Left forelimb (tissue), 1 donor: Measurements from ENCODE around the gene CDC42EP2.

ENCODE experiments used
- DNase-seq: peaks from one replicate; pipeline ENCODE4 v3.0.0-alpha.2; 2018; ENCODE audit warnings: low spot score

CDC42EP2 gene

DNA sequence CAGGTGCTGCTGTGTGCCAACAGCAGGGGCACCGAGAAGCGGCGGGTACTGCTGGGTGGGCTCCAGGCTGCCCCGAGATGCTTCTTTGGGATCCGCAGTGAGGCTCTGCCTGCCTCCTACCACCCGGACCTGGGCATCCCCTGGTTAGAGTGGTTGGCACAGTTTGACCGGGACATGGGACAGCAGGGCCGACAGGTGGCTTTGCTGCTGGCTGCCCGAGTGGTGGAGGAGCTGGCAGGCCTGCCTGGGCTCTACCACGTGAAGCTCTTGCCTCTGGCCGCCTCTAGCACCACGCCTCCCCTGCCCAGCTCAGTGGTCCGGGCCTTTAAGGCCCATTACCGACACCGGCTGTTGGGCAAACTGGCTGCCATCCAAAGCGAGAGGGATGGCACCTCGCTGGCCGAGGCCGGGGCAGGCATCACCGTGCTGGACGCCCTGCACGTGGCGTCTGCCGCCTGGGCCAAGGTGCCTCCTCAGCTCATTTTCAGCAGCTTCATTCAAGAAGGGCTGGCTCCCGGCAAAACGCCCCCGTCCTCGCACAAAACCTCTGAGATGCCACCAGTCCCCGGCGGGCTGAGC lies 41.8 kb downstream of the CDC42EP2 start:
- DNase-seq = no peak

- no peak for DNase-seq
Observed at GRCh38 chr11:65357856-65358356, 43.2 kb downstream of the CDC42EP2 start.

DNA sequence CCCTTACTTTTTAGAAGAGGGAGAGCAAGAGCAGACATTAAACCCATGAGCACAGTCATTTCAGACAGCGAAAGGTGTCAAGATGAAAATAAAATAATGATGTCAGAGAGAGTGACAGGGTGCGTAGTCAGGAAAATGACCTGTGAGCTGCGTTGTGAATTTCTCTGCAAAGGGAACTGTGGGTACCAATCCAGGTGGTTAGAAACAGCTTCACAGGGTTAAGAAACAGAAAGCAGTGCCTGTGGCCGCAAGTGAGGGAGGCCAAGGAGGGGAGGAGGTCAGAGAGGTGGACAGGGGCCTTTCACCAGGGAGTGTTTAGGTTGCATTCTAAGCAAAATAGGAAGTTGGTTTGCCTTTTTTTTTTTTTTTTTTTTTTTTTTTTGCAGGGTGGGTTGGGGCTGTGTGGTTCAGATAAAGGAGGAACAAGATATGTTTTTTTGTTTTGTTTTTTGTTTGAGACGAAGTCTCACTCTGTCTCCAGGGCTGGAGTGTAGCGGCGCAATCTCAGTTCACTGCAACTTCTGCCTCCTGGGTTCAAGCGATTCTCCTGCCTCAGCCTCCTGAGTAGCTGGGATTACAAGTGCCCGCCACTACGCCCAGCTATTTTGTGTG lies 47.8 kb downstream of the CDC42EP2 start:
- no peak for DNase-seq

DNA sequence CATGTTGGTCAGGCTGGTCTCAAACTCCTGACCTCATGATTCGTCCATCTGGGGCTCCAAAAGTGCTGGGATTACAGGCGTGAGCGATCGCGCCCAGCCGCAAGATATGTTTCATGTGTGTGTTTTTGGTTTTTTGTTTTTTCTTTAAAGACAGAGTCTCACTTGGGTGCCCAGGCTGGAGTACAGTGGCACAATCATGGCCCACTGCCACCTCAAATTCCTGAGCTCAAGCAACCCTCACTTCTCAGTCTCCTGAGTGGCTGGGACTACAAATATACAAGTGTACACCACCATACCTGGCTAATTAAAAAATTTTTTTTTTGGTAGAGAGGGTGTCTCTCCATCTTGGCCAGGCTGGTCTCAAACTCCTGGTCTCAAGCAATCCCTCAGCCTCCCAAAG lies 48.3 kb downstream of the CDC42EP2 start:
- DNase-seq = no peak

DNA sequence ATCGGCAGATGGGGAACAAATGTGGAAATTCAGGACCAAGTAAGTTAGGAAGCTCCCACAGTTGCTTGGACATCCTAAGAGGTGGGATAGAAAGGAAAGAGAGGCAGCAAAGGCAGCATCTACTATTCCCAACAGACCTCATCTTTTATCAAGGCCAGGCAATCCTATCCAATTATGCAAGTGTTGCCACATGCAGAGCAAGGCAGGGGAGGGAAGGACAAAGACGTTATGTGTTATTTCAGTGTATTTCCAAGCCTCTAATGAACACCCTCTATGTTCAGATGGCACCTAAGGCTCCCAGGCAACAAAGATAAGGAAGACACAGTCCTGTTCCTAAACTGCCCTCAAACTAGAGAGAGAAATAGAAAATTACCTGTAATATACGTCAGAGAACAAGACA lies 49.1 kb downstream of the CDC42EP2 start:
- no peak for DNase-seq

- DNase-seq = no peak
Observed at GRCh38 chr11:65366340-65366773, 51.7 kb downstream of the CDC42EP2 start.

DNA sequence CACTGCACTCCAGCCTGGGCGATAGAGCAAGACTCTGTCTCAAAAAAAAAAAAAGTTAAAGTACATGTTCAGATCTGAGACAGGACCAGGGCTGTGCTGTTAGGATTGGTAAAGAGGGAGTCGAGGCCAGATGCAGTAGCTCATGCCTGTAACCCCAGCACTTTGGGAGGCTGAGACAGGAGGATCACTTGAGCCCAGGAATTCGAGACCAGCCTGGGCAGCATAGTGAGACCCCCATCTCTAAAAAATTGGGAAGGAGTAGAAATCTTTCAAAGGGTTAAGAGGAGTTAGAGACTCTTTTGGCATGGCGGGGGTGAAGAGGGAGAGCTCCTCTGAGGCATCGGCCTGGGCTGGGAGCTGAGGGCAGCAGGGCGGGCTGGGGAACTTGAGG lies 56.0 kb downstream of the CDC42EP2 start:
- no peak for DNase-seq
